Measurements from ENCODE around the gene CNGA1. TPM values are rescaled to one million over a fixed set of nuclear protein-coding genes. Genes with fewer than 3 reads are reported as not detected.

CNGA1 gene
- total RNA-seq, 2 experiments from 2014 or later: 0.26 to 0.94 TPM

GRCh38 chr4:48030470-48030869 is 14.0 kb upstream of the CNGA1 start:
- Mint-ChIP-seq H3K4me3 (no peak overlapping the region), H3K9me3 (no peaks in the 10 kb centered on the region), H3K36me3 (ENCODE audit: low read depth) (peaks cover 3% of the 10 kb centered on the region), H3K4me1 (ENCODE audit: low read depth) (peaks cover 50% of the 10 kb centered on the region), H3K27ac (no peak overlapping the region), H3K27me3 (ENCODE audit: low read depth) (no peaks in the 10 kb centered on the region)
- intact Hi-C loops (cut with micrococcal nuclease): loop anchor here (10.0 kb wide), 1 partner anchor 404 kb away; no protein-coding TSS in a partner anchor
- no peak for DNase-seq
- CTCF ChIA-PET: interaction anchor here (7.7 to 10.7 kb wide), 2 partner anchors 18 to 57 kb away, joined by 71 to 105 read pairs; no protein-coding TSS in a partner anchor

GRCh38 chr4:48028696-48029095 is 12.2 kb upstream of the CNGA1 start:
- Mint-ChIP-seq H3K27me3 (ENCODE audit: low read depth) (no peaks in the 10 kb centered on the region), H3K4me3 (no peak overlapping the region), H3K27ac (no peak overlapping the region), H3K4me1 (ENCODE audit: low read depth) (peaks cover 33% of the 10 kb centered on the region), H3K9me3 (no peaks in the 10 kb centered on the region), H3K36me3 (ENCODE audit: low read depth) (no peaks in the 10 kb centered on the region)
- CTCF ChIA-PET: interaction anchor here (0.8 to 10.7 kb wide), 3 partner anchors 11 to 149 kb away, joined by 3 to 105 read pairs (median 14); no protein-coding TSS in a partner anchor
- intact Hi-C loops (cut with micrococcal nuclease): no loop called here
- no peak for DNase-seq

GRCh38 chr4:48027653-48028052 is 11.2 kb upstream of the CNGA1 start:
- Mint-ChIP-seq H3K27me3 (ENCODE audit: low read depth) (no peaks in the 10 kb centered on the region), H3K4me1 (ENCODE audit: low read depth) (peaks cover 24% of the 10 kb centered on the region), H3K4me3 (no peak overlapping the region), H3K9me3 (no peaks in the 10 kb centered on the region), H3K27ac (no peak overlapping the region), H3K36me3 (ENCODE audit: low read depth) (no peaks in the 10 kb centered on the region)
- CTCF ChIA-PET: interaction anchor here (0.6 to 10.7 kb wide), 4 partner anchors 10 to 87 kb away, joined by 3 to 105 read pairs (median 10); no protein-coding TSS in a partner anchor
- intact Hi-C loops (cut with micrococcal nuclease): loop anchor here (1.0 kb wide), 1 partner anchor 9 kb away; no protein-coding TSS in a partner anchor
- no peak for DNase-seq

GRCh38 chr4:48025005-48025404 is 8.5 kb upstream of the CNGA1 start:
- H3K27me3 Mint-ChIP-seq (ENCODE audit: low read depth): peaks cover 3% of the 10 kb centered on the region
- H3K9me3 Mint-ChIP-seq: no peaks in the 10 kb centered on the region
- H3K4me3 Mint-ChIP-seq: no peak overlapping the region
- CTCF ChIA-PET: interaction anchor here (0.9 to 1.8 kb wide), 3 partner anchors 10 to 42 kb away, joined by 3 to 10 read pairs (median 4); no protein-coding TSS in a partner anchor
- peaks cover 5% of the 10 kb centered on the region for H3K36me3 Mint-ChIP-seq (ENCODE audit: low read depth)
- H3K27ac Mint-ChIP-seq: no peak overlapping the region
- intact Hi-C loops (cut with micrococcal nuclease): no loop called here
- no peak for DNase-seq
- H3K4me1 Mint-ChIP-seq (ENCODE audit: low read depth): peaks cover 37% of the 10 kb centered on the region

GRCh38 chr4:48024522-48024921 is 8.0 kb upstream of the CNGA1 start:
- Mint-ChIP-seq H3K4me1 (ENCODE audit: low read depth) (peaks cover 39% of the 10 kb centered on the region), H3K27ac (no peak overlapping the region), H3K4me3 (no peak overlapping the region), H3K36me3 (ENCODE audit: low read depth) (peaks cover 5% of the 10 kb centered on the region), H3K9me3 (no peaks in the 10 kb centered on the region), H3K27me3 (ENCODE audit: low read depth) (peaks cover 3% of the 10 kb centered on the region)
- CTCF ChIA-PET: interaction anchor here (1.0 to 1.8 kb wide), 3 partner anchors 9 to 42 kb away, joined by 4 to 10 read pairs (median 4); no protein-coding TSS in a partner anchor
- intact Hi-C loops (cut with micrococcal nuclease): no loop called here
- no peak for DNase-seq

- CTCF ChIA-PET: no interaction called here
- intact Hi-C loops (cut with micrococcal nuclease): no loop called here
- Mint-ChIP-seq H3K4me3 (no peak overlapping the region), H3K9me3 (no peaks in the 10 kb centered on the region), H3K4me1 (ENCODE audit: low read depth) (peaks cover 30% of the 10 kb centered on the region), H3K27ac (no peak overlapping the region), H3K27me3 (ENCODE audit: low read depth) (peaks cover 8% of the 10 kb centered on the region), H3K36me3 (ENCODE audit: low read depth) (peaks cover 5% of the 10 kb centered on the region)
- DNase-seq: no peak
Observed at GRCh38 chr4:48022192-48022799, 5.8 kb upstream of the CNGA1 start.

- peaks cover 8% of the 10 kb centered on the region for H3K27me3 Mint-ChIP-seq (ENCODE audit: low read depth)
- CTCF ChIA-PET: interaction anchor here (2.0 kb wide), 1 partner anchor 66 kb away, joined by 8 read pairs; no protein-coding TSS in a partner anchor
- no peaks in the 10 kb centered on the region for H3K9me3 Mint-ChIP-seq
- intact Hi-C loops (cut with micrococcal nuclease): loop anchor here (1.0 kb wide), 4 partner anchors 15 to 82 kb away; no protein-coding TSS in a partner anchor
- no peak overlapping the region for H3K4me3 Mint-ChIP-seq
- H3K4me1 Mint-ChIP-seq (ENCODE audit: low read depth): peaks cover 30% of the 10 kb centered on the region
- no peak for DNase-seq
- no peak overlapping the region for H3K27ac Mint-ChIP-seq
- peaks cover 5% of the 10 kb centered on the region for H3K36me3 Mint-ChIP-seq (ENCODE audit: low read depth)
Observed at GRCh38 chr4:48021100-48021499, 4.6 kb upstream of the CNGA1 start.

GRCh38 chr4:48018112-48018511 is 1.6 kb upstream of the CNGA1 start:
- Mint-ChIP-seq H3K36me3 (ENCODE audit: low read depth) (peaks cover 5% of the 10 kb centered on the region), H3K4me3 (no peak overlapping the region), H3K9me3 (no peaks in the 10 kb centered on the region), H3K27me3 (ENCODE audit: low read depth) (peaks cover 8% of the 10 kb centered on the region), H3K27ac (no peak overlapping the region), H3K4me1 (ENCODE audit: low read depth) (peaks cover 33% of the 10 kb centered on the region)
- CTCF ChIA-PET: interaction anchor here (1.0 to 6.0 kb wide), 11 partner anchors 10 to 119 kb away, joined by 3 to 48 read pairs (median 5); no protein-coding TSS in a partner anchor
- intact Hi-C loops (cut with micrococcal nuclease): loop anchor here (5.0 kb wide), 4 partner anchors 181 to 556 kb away; partner anchors contain the start of genes COMMD8, CORIN, SLAIN2 and TEC
- DNase-seq: no peak

- Mint-ChIP-seq H3K4me1 (ENCODE audit: low read depth) (peaks cover 31% of the 10 kb centered on the region), H3K36me3 (ENCODE audit: low read depth) (peaks cover 3% of the 10 kb centered on the region), H3K4me3 (peak overlapping the region; percentile 81), H3K27ac (no peak overlapping the region), H3K27me3 (ENCODE audit: low read depth) (peaks cover 8% of the 10 kb centered on the region), H3K9me3 (no peaks in the 10 kb centered on the region)
- intact Hi-C loops (cut with micrococcal nuclease): loop anchor here (5.0 kb wide), 4 partner anchors 180 to 555 kb away; partner anchors contain the start of genes COMMD8, CORIN, SLAIN2 and TEC
- CTCF ChIA-PET: interaction anchor here (1.3 to 6.0 kb wide), 6 partner anchors 11 to 92 kb away, joined by 4 to 48 read pairs (median 11); no protein-coding TSS in a partner anchor
- DNase-seq: peak; percentile 33
Observed at GRCh38 chr4:48017108-48017571, 659 bp upstream of the CNGA1 start.

GRCh38 chr4:48015678-48016077 is 803 bp downstream of the CNGA1 start:
- CTCF ChIA-PET: interaction anchor here (1.1 to 6.0 kb wide), 4 partner anchors 12 to 70 kb away, joined by 3 to 48 read pairs (median 18); no protein-coding TSS in a partner anchor

GRCh38 chr4:48015216-48015615 is 1.3 kb downstream of the CNGA1 start:
- no peak overlapping the region for H3K4me3 Mint-ChIP-seq
- peaks cover 17% of the 10 kb centered on the region for H3K4me1 Mint-ChIP-seq (ENCODE audit: low read depth)
- CTCF ChIA-PET: interaction anchor here (5.5 to 6.0 kb wide), 2 partner anchors 12 to 18 kb away, joined by 30 to 48 read pairs; no protein-coding TSS in a partner anchor
- H3K27me3 Mint-ChIP-seq (ENCODE audit: low read depth): peaks cover 5% of the 10 kb centered on the region
- H3K9me3 Mint-ChIP-seq: no peaks in the 10 kb centered on the region
- DNase-seq: no peak
- no peak overlapping the region for H3K27ac Mint-ChIP-seq
- intact Hi-C loops (cut with micrococcal nuclease): loop anchor here (5.0 kb wide), 4 partner anchors 178 to 553 kb away; partner anchors contain the start of genes COMMD8, CORIN, SLAIN2 and TEC
- peaks cover 2% of the 10 kb centered on the region for H3K36me3 Mint-ChIP-seq (ENCODE audit: low read depth)

More at GRCh38 chr4:48015678-48016077, 803 bp downstream of the CNGA1 start:
- peaks cover 2% of the 10 kb centered on the region for H3K36me3 Mint-ChIP-seq (ENCODE audit: low read depth)
- no peaks in the 10 kb centered on the region for H3K9me3 Mint-ChIP-seq
- peaks cover 20% of the 10 kb centered on the region for H3K4me1 Mint-ChIP-seq (ENCODE audit: low read depth)
- no peak overlapping the region for H3K27ac Mint-ChIP-seq
- no peak for DNase-seq
- peaks cover 5% of the 10 kb centered on the region for H3K27me3 Mint-ChIP-seq (ENCODE audit: low read depth)
- intact Hi-C loops (cut with micrococcal nuclease): loop anchor here (1.0 to 5.0 kb wide), 9 partner anchors 11 to 553 kb away; partner anchors contain the start of genes COMMD8, CORIN, SLAIN2 and TEC
- H3K4me3 Mint-ChIP-seq: peak overlapping the region; percentile 81

GRCh38 chr4:48012824-48013223 is 3.7 kb downstream of the CNGA1 start:
- DNase-seq: no peak
- Mint-ChIP-seq H3K4me3 (no peak overlapping the region), H3K9me3 (no peaks in the 10 kb centered on the region), H3K36me3 (ENCODE audit: low read depth) (peaks cover 2% of the 10 kb centered on the region), H3K27me3 (ENCODE audit: low read depth) (peaks cover 2% of the 10 kb centered on the region), H3K27ac (no peak overlapping the region), H3K4me1 (ENCODE audit: low read depth) (peaks cover 8% of the 10 kb centered on the region)
- CTCF ChIA-PET: interaction anchor here (1.5 kb wide), 1 partner anchor 21 kb away, joined by 3 read pairs; no protein-coding TSS in a partner anchor
- intact Hi-C loops (cut with micrococcal nuclease): no loop called here
